Right cardiac atrium (tissue), 5 donors: ENCODE measurements around the gene IGLL1. TPM values are rescaled to one million over a fixed set of nuclear protein-coding genes. Genes with fewer than 3 reads are reported as not detected.
A peak's percentile ranks its signal among the peaks of the same experiment; 100 is the strongest.
"Not testable (repeated sequence)": the region's sequence is repeated elsewhere in the genome, so short reads cannot be mapped to it uniquely, and the experiment has no call there.

Source experiments
- ATAC-seq, 2 donors: fragments of 200-7000 bp; cut with Tn5 transposase; one replicate each; pipeline versions ENCODE4 v1.8.0 to v1.9.1; 2020; ENCODE audit warnings: moderate library complexity in 2 of 2, mild to moderate bottlenecking in 1 of 2
- DNase-seq, 3 donors: peaks; one replicate each; pipeline ENCODE4 v3.0.0-alpha.2; 2020
- H3K27ac ChIP-seq: one replicate; pipeline ENCODE4 v1.5.1; 2013; ENCODE audit warnings: mild to moderate bottlenecking, low read length, control low read depth, moderate library complexity
- H3K27me3 ChIP-seq: one replicate; pipeline ENCODE4 v1.6.1; 2013; ENCODE audit not compliant: control insufficient read depth, insufficient read depth
- H3K4me1 ChIP-seq: one replicate; pipeline ENCODE4 v1.6.1; 2013; ENCODE audit warnings: low read length; ENCODE audit not compliant: control insufficient read depth, insufficient read depth
- H3K4me3 ChIP-seq: one replicate; pipeline ENCODE4 v1.5.1; 2013; ENCODE audit warnings: low read length, control low read depth
- H3K9me3 ChIP-seq: one replicate; pipeline ENCODE4 v1.6.1; 2013; ENCODE audit warnings: low read length; ENCODE audit not compliant: control insufficient read depth
- WGBS: extraction: QIAGEN DNeasy Blood & Tissue Kit; methylation state at CpG from one replicate; pipeline ENCODE4 v1.1.7; 2013; 5-methylcytosine and 5-hydroxymethylcytosine counted together
- intact Hi-C, 4 donors: fragments of 100-400 bp; cut with DNase I; formaldehyde crosslinking; loops; one replicate each; pipeline versions ENCODE4 v1.11.0 to v1.14.0; 2022 to 2023
- polyA plus RNA-seq: library from polyadenylated mRNA; stranded (reverse); fragments of 200-250 nt; gene quantifications from one replicate; pipeline ENCODE4 v1.2.3, GENCODE V29; 2013
- total RNA-seq, 4 donors: library from RNA; stranded (reverse); fragmentation: NEBNext Ultra II Directional; extraction: Animal tissue kit (Norgen Biotek cat#: 25700); gene quantifications; one replicate each; pipeline ENCODE4 v1.2.1, GENCODE V29; 2021
- donor health status: healthy with polysubstance abuse.
- donor health status: DM: no; HTN: yes; CAD: no.
- donor health status: DM: no; HTN: no; CAD: no.
- donor health status: DM: no; HTN: yes; CAD: no; lungs with severe emphysema.
- donor health status: DM: yes; HTN: yes; CAD: no.

Gene IGLL1
- total and polyA plus RNA-seq, 5 donors = not detected

GRCh38 chr22:23583153-23583552 lies 3.1 kb upstream of the IGLL1 start:
- intact Hi-C loops = no loop called here
- ATAC-seq = no peak
- Histone ChIP-seq H3K27ac (no peak overlapping the region), H3K4me3 (no peak overlapping the region), H3K9me3 (no peaks in the 10 kb centered on the region), H3K4me1 (no peaks in the 10 kb centered on the region), H3K27me3 (no peaks in the 10 kb centered on the region)
- 77% methylated on average over 7 of the region's 7 CpGs for WGBS
- DNase-seq = no peak

- intact Hi-C loops = no loop called here
These were observed 1.2 kb upstream of the IGLL1 start for GRCh38 chr22:23581260-23581650.

GRCh38 chr22:23580576-23581259 lies 628 bp upstream of the IGLL1 start:
- ATAC-seq = no peak
- no peak overlapping the region for H3K4me3 ChIP-seq
- no peak overlapping the region for H3K27ac ChIP-seq
- no peaks in the 10 kb centered on the region for H3K9me3 ChIP-seq
- DNase-seq = no peak
- 70% methylated on average over 11 of the region's 11 CpGs for WGBS
- H3K4me1 ChIP-seq = no peaks in the 10 kb centered on the region
- H3K27me3 ChIP-seq = no peaks in the 10 kb centered on the region
- intact Hi-C loops = no loop called here

More at GRCh38 chr22:23581260-23581650, 1.2 kb upstream of the IGLL1 start:
- no peaks in the 10 kb centered on the region for H3K4me1 ChIP-seq
- WGBS = 73% methylated on average over 8 of the region's 8 CpGs
- H3K9me3 ChIP-seq = no peaks in the 10 kb centered on the region
- ATAC-seq (no peak), DNase-seq (no peak)
- no peak overlapping the region for H3K4me3 ChIP-seq
- H3K27ac ChIP-seq = no peak overlapping the region
- H3K27me3 ChIP-seq = no peaks in the 10 kb centered on the region

GRCh38 chr22:23579280-23579679 lies 810 bp downstream of the IGLL1 start:
- no peak overlapping the region for H3K27ac ChIP-seq
- no peak for DNase-seq
- H3K27me3 ChIP-seq = no peaks in the 10 kb centered on the region
- no peaks in the 10 kb centered on the region for H3K4me1 ChIP-seq
- no peak for ATAC-seq
- H3K9me3 ChIP-seq = no peaks in the 10 kb centered on the region
- no peak overlapping the region for H3K4me3 ChIP-seq
- 78% methylated on average over 5 of the region's 5 CpGs for WGBS
- intact Hi-C loops = no loop called here

GRCh38 chr22:23578306-23578705 lies 1.8 kb downstream of the IGLL1 start:
- ATAC-seq (no peak), DNase-seq (no peak)
- H3K27ac ChIP-seq = no peak overlapping the region
- 71% methylated on average over 11 of the region's 11 CpGs for WGBS
- intact Hi-C loops = no loop called here
- H3K4me1 ChIP-seq = no peaks in the 10 kb centered on the region
- no peaks in the 10 kb centered on the region for H3K27me3 ChIP-seq
- no peaks in the 10 kb centered on the region for H3K9me3 ChIP-seq
- no peak overlapping the region for H3K4me3 ChIP-seq

GRCh38 chr22:23576681-23577080 lies 3.4 kb downstream of the IGLL1 start:
- intact Hi-C loops = no loop called here
- 68% methylated on average over 5 of the region's 5 CpGs for WGBS
- ATAC-seq (no peak), DNase-seq (no peak)
- H3K27me3 ChIP-seq = no peaks in the 10 kb centered on the region
- H3K27ac ChIP-seq = no peak overlapping the region
- no peaks in the 10 kb centered on the region for H3K4me1 ChIP-seq
- no peak overlapping the region for H3K4me3 ChIP-seq
- no peaks in the 10 kb centered on the region for H3K9me3 ChIP-seq

- Histone ChIP-seq H3K27me3 (no peaks in the 10 kb centered on the region), H3K4me3 (no peak overlapping the region), H3K9me3 (no peaks in the 10 kb centered on the region), H3K27ac (no peak overlapping the region), H3K4me1 (no peaks in the 10 kb centered on the region)
- 93% methylated on average over 4 of the region's 4 CpGs for WGBS
- DNase-seq (no peak), ATAC-seq (no peak)
- intact Hi-C loops = no loop called here
These were observed 4.5 kb downstream of the IGLL1 start for GRCh38 chr22:23575601-23576000.

GRCh38 chr22:23574877-23575276 lies 5.2 kb downstream of the IGLL1 start:
- intact Hi-C loops = no loop called here
- 71% methylated on average over 8 of the region's 8 CpGs for WGBS
- no peak overlapping the region for H3K27ac ChIP-seq
- H3K27me3 ChIP-seq = no peaks in the 10 kb centered on the region
- DNase-seq = no peak
- H3K4me1 ChIP-seq = no peaks in the 10 kb centered on the region
- no peak overlapping the region for H3K4me3 ChIP-seq
- no peaks in the 10 kb centered on the region for H3K9me3 ChIP-seq
- ATAC-seq = no peak

GRCh38 chr22:23574371-23574811 lies 5.7 kb downstream of the IGLL1 start:
- intact Hi-C loops = no loop called here
- 69% methylated on average over 4 of the region's 4 CpGs for WGBS
- ATAC-seq (no peak), DNase-seq (no peak)
- no peaks in the 10 kb centered on the region for H3K9me3 ChIP-seq
- no peak overlapping the region for H3K4me3 ChIP-seq
- H3K27me3 ChIP-seq = no peaks in the 10 kb centered on the region
- no peaks in the 10 kb centered on the region for H3K4me1 ChIP-seq
- no peak overlapping the region for H3K27ac ChIP-seq

- 79% methylated on average over 7 of the region's 8 CpGs for WGBS
These were observed 6.3 kb downstream of the IGLL1 start for GRCh38 chr22:23573701-23574235.

GRCh38 chr22:23573106-23573505 lies 7.0 kb downstream of the IGLL1 start:
- H3K9me3 ChIP-seq, H3K27ac ChIP-seq, H3K4me1 ChIP-seq, DNase-seq, H3K27me3 ChIP-seq, H3K4me3 ChIP-seq, intact Hi-C loops, ATAC-seq: not testable (repeated sequence)
- WGBS = 79% methylated on average over 13 of the region's 13 CpGs

More at GRCh38 chr22:23573701-23574235, 6.3 kb downstream of the IGLL1 start:
- H3K27ac ChIP-seq, DNase-seq, H3K4me3 ChIP-seq, H3K9me3 ChIP-seq, intact Hi-C loops, H3K4me1 ChIP-seq, H3K27me3 ChIP-seq: not testable (repeated sequence)
- ATAC-seq = peak in 1 of 2 donors; percentile 30
